Adrenal gland (tissue), 5 donors: ENCODE measurements around the gene S100A1.

Experiments used
- CTCF ChIP-seq, 6 experiments: fragments of 450-650 bp in 4 of 6; fragments of 200-600 bp in 2 of 6; sonication (generic) in 1 of 6; IDR thresholded peaks; 1 replicate in 5 of 6; 2 replicates in 1 of 6; pipeline versions ENCODE4 v1.5.1 to v1.8.0; 2016 to 2021; ENCODE audit warnings: antibody characterized with exemption in 6 of 6, mild to moderate bottlenecking in 2 of 6, moderate library complexity in 1 of 6
- POLR2A ChIP-seq, 2 donors: fragments of 450-650 bp; IDR thresholded peaks; one replicate each; pipeline ENCODE4 v1.6.1; 2017; ENCODE audit warnings: antibody characterized with exemption in 2 of 2, mild to moderate bottlenecking in 2 of 2, moderate library complexity in 1 of 2
- donor health status: DM: no; HTN: no; CAD: no.

- TF ChIP-seq CTCF (IDR thresholded peaks at IDR 0.05), result no peak
- TF ChIP-seq POLR2A (IDR thresholded peaks at IDR 0.05), result no peak
These were observed 29.7 kb upstream of the S100A1 start for GRCh38 chr1:153598309-153599172.
